ENCODE measurements around the gene KMT2E. TPM values are rescaled to one million over a fixed set of nuclear protein-coding genes. Genes with fewer than 3 reads are reported as not detected.
"Not testable (repeated sequence)": the region's sequence is repeated elsewhere in the genome, so short reads cannot be mapped to it uniquely, and the experiment has no call there.

The KMT2E gene
- total RNA-seq, 2 donors from 2014 or later, result 48.5 to 67.2 TPM

- peak overlapping the region in 2 of 4 donors; percentile 18 to 39 for H3K27ac ChIP-seq
These were observed 10.7 kb downstream of the KMT2E start for GRCh38 chr7:105024734-105025133.

GRCh38 chr7:105026750-105027149, 12.7 kb downstream of the KMT2E start:
- intact Hi-C loops (cut with DNase I), result no loop called here
- WGBS, 2 donors, result 70 to 77% methylated on average over 2 of the region's 2 CpGs

More at GRCh38 chr7:105024734-105025133, 10.7 kb downstream of the KMT2E start:
- WGBS, 2 donors, result 16 to 17% methylated on average over 1 of the region's 1 CpG
- ATAC-seq (no peak), DNase-seq (no peak)
- Histone ChIP-seq H3K9me3 (no peaks in the 10 kb centered on the region), H3K4me3 (no peak overlapping the region), H3K4me1 (peaks cover 93% of the 10 kb centered on the region), H3K36me3 (replicated peaks in 1 of 2; ENCODE audit: insufficient read depth in 1 of 2, low read depth in 2 of 2) (no peaks in the 10 kb centered on the region), H3K27me3 (no peaks in the 10 kb centered on the region)
- no peak for TF ChIP-seq CTCF (IDR thresholded peaks at IDR 0.05)
- TF ChIP-seq POLR2A (IDR thresholded peaks at IDR 0.05), result no peak
- intact Hi-C loops (cut with DNase I), result no loop called here

GRCh38 chr7:105027176-105027853, 13.3 kb downstream of the KMT2E start:
- TF ChIP-seq CTCF (IDR thresholded peaks at IDR 0.05) (no peak), POLR2A (IDR thresholded peaks at IDR 0.05) (no peak)
- Histone ChIP-seq H3K9me3 (no peaks in the 10 kb centered on the region), H3K4me1 (peaks cover 91% of the 10 kb centered on the region), H3K4me3 (no peak overlapping the region), H3K27me3 (no peaks in the 10 kb centered on the region), H3K27ac (no peak overlapping the region), H3K36me3 (replicated peaks in 1 of 2; ENCODE audit: insufficient read depth in 1 of 2, low read depth in 2 of 2) (no peaks in the 10 kb centered on the region)
- DNase-seq (no peak), ATAC-seq (no peak)
- 13 to 35% methylated on average over 2 of the region's 2 CpGs for WGBS, 2 donors
- intact Hi-C loops (cut with DNase I), result no loop called here

More at GRCh38 chr7:105026750-105027149, 12.7 kb downstream of the KMT2E start:
- ATAC-seq (no peak), DNase-seq (no peak)
- TF ChIP-seq CTCF (IDR thresholded peaks at IDR 0.05) (no peak), POLR2A (IDR thresholded peaks at IDR 0.05) (no peak)
- no peaks in the 10 kb centered on the region for H3K36me3 ChIP-seq (replicated peaks in 1 of 2; ENCODE audit: insufficient read depth in 1 of 2, low read depth in 2 of 2)
- no peaks in the 10 kb centered on the region for H3K27me3 ChIP-seq
- no peak overlapping the region for H3K4me3 ChIP-seq
- H3K9me3 ChIP-seq, result no peaks in the 10 kb centered on the region
- peaks cover 91% of the 10 kb centered on the region for H3K4me1 ChIP-seq
- H3K27ac ChIP-seq, result no peak overlapping the region

- no peaks in the 10 kb centered on the region for H3K9me3 ChIP-seq
- H3K27ac ChIP-seq, result no peak overlapping the region
- intact Hi-C loops (cut with DNase I), result no loop called here
- H3K36me3 ChIP-seq (replicated peaks in 1 of 2; ENCODE audit: insufficient read depth in 1 of 2, low read depth in 2 of 2), result no peaks in the 10 kb centered on the region
- TF ChIP-seq POLR2A (IDR thresholded peaks at IDR 0.05) (no peak), CTCF (IDR thresholded peaks at IDR 0.05) (no peak)
- 67 to 77% methylated on average over 5 of the region's 5 CpGs for whole genome bisulfite sequencing, 2 donors
- peaks cover 91% of the 10 kb centered on the region for H3K4me1 ChIP-seq
- DNase-seq (no peak), ATAC-seq (no peak)
- H3K27me3 ChIP-seq, result no peaks in the 10 kb centered on the region
- no peak overlapping the region for H3K4me3 ChIP-seq
These were observed 14.0 kb downstream of the KMT2E start for GRCh38 chr7:105028004-105028403.

GRCh38 chr7:105028941-105029340, 14.9 kb downstream of the KMT2E start:
- DNase-seq; H3K27ac ChIP-seq; intact Hi-C loops (cut with DNase I); H3K4me3 ChIP-seq; H3K27me3 ChIP-seq; H3K36me3 ChIP-seq (replicated peaks in 1 of 2; ENCODE audit: insufficient read depth in 1 of 2, low read depth in 2 of 2); H3K9me3 ChIP-seq; ATAC-seq: not testable (repeated sequence)
- peaks cover 91% of the 10 kb centered on the region for H3K4me1 ChIP-seq
- WGBS, 2 donors, result 88% methylated on average over 8 of the region's 8 CpGs
